Stimulated activated CD8-positive, alpha-beta memory T cell treated with anti-CD3 and anti-CD28 coated beads, Interleukin-12 subunit alpha, Interleukin-12 subunit beta, amount 100 ng/mL, for 4 hours (primary cell): ENCODE data around the gene IGSF3.
A peak's percentile ranks its signal among the peaks of the same experiment; 100 is the strongest.

Experiments used
- DNase-seq: peaks from one replicate; pipeline ENCODE4 v3.0.0-alpha.2; 2020; ENCODE audit warnings: low read depth

IGSF3 gene

GRCh38 chr1:116667575-116668105 lies at the start of gene IGSF3:
Gene IGSF3 (minus strand): TSS chr1:116667733. CDS start chr1:116666326, 1,407 bp downstream.
- peak; percentile 18 for DNase-seq

- DNase-seq: no peak
Measured at GRCh38 chr1:116717318-116717717, 49.8 kb upstream of the IGSF3 start.

DNA sequence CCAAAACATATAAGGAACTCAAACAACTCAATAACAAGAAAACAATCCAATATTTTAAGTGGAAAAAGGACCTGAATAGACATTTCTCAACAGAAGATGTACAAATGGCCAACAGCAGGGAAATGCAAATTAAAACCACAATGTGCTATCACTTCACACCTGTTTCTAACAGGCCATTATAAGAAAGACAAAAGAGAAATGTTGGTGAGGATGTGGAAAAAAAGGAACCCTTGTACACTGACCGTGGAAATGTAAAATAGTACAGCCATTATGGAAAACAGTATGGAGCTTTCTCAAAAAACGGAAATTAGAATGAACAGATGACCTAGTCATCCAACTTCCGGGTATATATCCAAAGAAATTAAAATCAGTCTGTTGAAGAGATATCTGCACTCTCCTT lies 48.9 kb upstream of the IGSF3 start:
- DNase-seq: no peak

GRCh38 chr1:116713474-116713873 lies 45.9 kb upstream of the IGSF3 start:
- DNase-seq: no peak

DNA sequence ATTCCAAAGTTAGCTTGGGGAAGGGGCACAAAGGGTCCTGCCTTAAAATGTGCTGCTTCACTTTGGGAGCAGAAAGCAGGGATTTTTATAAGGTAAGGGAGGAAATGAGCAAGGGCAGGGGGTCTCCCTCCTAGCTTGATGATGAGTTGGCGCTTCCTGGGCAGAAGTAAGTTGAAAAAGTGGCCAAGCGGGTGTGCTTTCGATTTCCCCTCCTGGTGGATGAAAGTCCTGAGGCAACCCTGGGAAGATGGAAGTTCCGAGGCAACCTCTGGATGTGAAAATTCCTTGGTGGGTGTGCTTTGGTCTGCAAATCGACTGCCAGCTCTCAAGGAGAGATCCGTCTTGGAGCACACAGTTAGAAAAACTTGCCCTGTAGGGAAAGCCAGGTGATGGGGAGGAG lies 45.0 kb upstream of the IGSF3 start:
- DNase-seq: no peak

GRCh38 chr1:116711263-116711840 lies 43.8 kb upstream of the IGSF3 start:
- no peak for DNase-seq

DNA sequence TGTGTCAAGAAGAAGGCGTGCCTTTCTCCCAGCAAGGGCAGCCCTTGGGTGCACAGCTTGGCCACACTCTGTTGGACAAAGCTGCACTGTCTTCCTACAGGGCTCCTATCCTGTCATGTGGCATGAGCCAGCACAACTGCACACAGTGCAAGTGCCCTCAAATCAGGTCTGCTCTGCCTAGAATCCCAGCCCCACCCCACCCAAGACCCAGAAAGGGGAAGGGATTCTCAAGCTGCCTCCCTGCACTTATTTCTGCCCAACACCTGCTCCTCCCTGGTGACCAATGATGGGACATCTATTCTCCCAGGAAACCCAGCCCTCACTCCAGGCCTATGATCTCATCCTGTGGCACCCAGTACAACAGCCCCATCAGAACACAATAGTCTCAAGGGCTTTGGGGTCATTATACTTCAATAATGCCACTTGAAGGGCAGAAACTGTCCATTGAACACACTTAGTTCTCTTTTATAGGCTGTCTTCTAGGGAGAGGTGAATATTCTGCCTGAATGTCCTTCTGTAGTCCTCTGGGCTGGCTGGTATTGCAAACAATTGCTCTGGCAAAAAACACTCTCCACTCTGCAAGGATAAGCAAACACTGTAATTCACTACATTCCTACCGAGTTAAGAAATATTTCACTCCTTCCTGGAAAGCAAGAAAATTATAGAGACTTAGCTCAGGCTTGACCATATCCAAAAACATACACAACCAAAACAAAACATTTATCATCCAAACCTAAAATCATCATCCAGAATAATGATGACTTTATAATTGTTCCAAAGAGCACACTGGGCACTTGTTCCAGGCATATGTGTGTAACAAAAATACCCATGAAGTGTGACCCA lies 43.1 kb upstream of the IGSF3 start:
- no peak for DNase-seq

GRCh38 chr1:116709666-116710167 lies 42.2 kb upstream of the IGSF3 start:
- DNase-seq: no peak

DNA sequence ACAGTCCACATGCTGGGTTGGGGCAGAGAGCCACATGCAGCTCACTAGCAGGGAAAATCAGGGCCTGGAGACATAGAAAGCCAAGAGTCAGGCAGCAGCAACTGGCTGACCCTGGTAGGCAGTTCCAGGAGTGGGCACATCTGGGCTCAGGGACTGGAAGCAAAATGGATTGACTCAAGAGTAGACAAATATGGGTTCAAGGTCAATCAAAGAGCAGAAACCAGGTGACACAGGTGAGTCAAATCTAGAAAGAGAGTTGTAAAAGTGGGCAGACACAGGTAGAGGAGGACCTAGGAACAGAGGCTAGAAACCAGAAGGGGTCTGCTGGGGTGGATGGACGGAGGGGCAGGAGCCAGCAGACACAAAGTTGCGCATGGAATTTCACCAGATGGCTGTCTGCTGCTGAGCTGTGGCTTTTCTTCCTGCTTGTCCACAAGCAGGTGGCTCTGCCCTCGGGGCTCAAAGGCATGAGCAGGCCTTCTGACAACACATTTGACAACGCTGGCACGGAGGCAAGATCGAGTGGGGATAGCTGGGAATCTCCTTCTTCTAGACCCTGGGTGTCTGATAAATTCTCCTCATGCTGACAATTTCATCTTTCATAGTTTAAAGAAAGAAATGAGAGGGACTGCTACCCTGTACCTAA lies 40.8 kb upstream of the IGSF3 start:
- DNase-seq: no peak

DNA sequence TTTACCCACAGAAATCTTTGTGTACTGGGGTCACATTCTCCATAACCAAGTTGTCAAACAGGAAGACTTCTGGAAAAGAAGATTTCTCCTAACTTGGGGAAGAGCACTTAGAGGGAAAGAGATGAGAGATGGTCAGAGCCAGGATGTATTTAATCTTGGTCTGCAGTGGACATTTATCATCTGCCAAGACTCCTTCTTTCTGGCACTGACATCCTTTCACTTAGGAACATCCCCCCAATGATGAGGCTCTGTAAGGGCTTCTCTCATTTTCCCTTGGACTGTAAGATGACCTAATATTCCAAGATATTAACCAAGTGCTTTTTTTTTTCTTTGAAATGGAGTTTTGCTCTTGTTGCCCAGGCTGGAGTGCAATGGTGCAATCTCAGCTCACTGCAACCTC lies 39.3 kb upstream of the IGSF3 start:
- no peak for DNase-seq

GRCh38 chr1:116706123-116706522 lies 38.6 kb upstream of the IGSF3 start:
- no peak for DNase-seq

DNA sequence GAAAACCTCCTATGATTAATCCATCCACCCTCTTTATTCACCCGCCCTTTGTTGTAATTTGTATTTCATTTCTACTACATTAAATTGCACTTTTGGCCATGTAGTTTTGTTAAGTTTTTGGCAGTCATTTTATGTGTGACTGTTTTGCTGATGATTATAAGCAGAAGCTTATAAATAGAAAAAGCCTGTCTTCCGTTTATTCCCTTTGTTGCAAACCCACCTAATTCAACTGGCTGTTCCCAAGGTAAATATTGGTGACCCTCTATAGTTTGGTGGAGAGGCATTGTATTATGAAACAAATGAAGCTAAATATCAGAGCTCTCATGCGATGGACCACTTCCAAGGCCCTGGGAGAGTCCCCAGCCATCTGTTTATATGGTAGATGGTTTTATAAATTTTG lies 36.7 kb upstream of the IGSF3 start:
- no peak for DNase-seq

DNA sequence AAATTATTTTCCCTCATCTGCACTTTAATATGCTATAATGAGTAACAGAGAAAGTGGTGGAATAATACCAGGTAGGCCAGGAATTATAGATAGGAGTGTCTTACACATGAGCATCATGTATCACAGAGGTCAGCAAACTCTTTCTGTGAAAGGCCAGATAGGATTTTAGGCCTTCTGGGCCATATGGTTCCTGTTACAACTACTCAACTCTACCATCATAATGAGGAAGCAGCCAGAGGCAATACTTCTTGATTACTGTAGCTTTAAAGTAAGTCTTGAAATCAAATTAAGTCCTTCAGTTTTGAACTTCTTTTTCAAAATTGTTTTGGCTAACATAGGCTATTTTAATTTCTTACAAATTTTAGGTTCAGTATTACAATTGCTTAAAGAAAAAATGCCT lies 32.1 kb upstream of the IGSF3 start:
- DNase-seq: no peak

DNA sequence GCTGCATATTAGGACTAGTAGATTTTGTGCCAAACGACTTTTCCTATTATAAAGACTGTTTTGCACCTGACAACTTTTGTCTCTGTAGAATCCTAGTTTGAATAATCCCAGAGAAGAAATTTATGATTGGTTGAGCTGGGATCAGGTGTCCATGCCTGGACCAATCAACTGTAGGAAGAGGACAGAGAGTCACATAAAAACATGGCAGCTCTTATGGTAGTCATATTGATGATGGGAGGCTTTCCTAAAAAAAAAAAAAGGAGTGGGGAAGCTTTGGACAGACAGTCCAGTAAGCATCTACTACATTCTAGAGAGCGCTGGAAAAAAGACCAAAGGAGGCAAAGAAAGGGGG lies 30.7 kb upstream of the IGSF3 start:
- no peak for DNase-seq

DNA sequence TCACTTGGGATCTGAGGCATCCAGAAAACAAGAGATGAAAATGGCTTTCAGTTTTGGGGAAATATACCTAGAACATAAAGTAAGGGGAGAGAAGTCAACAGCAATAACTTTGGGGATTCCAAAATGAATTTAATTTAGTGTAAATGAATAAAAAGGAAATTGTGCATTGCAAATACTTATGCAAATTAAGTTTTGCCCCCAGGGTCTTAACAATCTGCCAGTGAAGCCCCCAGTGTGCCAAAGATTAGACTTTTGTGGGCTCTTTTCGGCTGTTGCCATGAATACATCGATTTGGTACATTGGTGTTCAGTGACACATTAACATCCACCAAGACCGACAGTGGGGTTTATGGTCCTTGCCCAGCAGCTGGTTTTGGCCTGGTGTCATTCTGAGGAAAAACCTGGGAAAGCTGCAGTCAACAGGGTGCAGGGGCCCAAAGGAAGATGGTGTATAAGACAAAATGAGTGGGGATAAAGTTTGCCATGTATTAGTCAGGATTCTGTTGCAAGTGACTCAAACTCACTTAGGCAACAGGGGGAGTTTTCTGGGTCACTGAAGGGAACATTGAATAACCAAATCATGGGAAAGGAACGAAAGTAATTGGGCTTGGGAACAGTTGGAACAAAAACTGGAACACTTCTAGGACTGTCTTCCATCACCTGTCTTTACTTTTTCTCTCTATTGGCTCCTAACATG lies 30.2 kb upstream of the IGSF3 start:
- no peak for DNase-seq

DNA sequence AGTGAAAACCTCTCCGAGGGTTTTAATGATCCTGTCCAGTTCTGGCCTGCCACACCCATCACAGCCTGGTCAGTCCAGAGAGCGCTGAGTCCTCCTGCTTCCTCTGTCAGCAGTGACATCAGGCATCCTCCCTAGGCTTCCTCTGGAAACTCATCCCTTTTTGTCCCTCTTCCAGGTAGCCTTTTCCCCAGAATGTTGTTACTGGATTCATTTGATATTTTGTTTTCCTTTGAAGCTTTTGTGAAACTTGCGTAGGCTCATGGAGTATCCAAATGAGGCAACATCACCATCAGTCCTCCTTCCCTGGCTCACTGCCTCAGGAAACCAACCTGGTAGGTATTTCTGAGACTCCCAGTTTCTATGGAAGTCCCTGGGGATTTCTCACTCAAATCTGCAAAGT lies 27.0 kb upstream of the IGSF3 start:
- DNase-seq: no peak

DNA sequence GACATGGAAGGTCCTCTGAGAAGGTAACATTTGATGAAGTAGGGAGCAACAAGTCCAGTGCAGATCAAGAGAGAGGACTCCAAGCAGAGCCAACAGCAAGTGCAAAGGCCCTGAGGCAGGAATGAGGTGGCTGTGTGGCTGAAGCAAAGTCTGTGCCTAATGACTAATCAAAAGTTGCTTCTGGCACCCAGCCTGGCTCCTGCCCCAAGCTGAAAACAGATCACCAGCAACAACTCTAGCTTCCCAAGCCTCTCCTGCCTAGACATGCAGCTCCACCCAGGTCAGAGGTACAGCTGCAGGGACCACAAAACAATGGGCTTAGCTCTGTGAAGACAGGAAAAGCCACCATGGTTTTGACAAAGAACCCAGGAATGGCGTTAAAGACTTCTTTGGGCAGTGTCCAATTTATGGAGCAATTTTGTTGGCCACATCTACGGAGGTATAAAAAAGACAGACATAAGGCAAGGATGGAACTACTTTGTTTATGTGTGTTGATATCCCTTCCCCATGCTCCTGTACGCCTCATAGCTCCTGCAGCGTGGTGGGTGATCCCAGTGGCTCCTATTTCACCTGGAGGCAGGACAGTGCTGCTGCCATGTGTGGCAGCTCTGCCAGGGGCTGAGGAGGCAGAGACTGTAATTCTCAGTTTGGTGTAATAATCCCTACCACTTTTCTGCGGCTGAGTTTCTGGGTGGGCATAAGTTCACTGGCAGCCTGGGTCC lies 26.4 kb upstream of the IGSF3 start:
- no peak for DNase-seq

GRCh38 chr1:116692879-116693278 lies 25.3 kb upstream of the IGSF3 start:
- no peak for DNase-seq

GRCh38 chr1:116690849-116691406 lies 23.4 kb upstream of the IGSF3 start:
- DNase-seq: no peak

DNA sequence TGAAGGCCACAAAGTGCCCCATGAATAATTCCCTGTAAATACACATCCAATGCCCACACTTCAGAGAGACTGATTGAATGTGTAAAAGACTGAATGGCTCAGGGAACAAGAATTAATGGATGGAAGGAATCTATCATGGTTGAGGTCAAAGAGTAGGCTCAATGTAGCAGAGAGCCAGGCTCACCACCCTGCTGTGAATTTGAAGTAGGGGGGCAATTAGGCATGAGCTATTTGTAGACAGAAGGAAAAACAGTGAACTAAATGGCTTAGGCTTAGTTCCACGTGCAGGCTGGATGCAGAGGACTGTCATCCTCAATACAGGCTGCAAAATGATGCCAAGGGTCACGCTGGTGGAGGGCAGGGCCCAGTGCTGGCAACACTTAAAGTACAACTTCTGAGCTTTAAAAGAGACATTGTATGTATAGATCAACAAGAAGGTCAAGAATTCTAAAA lies 22.9 kb upstream of the IGSF3 start:
- no peak for DNase-seq

DNA sequence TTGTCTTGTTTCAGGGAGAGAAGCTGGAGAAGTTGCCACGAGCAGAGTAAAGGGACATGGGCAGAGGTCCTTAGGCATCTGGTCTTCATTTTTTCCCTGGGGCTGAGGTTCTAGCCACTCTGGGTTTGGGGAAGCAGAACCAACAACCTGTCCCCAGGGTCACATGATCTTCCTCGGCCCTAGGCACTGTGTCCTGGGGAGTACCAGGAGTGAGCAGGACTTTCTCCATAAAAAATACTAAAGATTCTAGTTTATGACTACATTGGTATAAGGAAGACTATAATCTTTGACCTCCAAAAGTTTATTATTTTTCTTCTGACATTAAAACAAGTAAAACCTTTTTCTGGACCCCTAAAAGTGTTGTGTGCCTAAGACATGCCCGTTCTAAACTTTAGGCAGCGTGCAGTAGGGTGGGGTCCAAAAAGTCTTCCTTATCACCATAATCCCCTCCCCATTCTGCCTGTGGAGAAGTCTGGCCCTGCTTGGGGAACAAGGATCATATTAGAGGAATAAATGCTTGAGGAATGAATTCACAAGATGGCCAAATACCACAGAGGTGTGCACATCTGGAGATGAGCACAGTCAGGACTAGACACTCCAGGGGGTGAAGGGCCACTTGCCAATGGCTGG lies 19.3 kb upstream of the IGSF3 start:
- DNase-seq: no peak
